Measurements from ENCODE around the gene FOXRED2. TPM values are rescaled to one million over a fixed set of nuclear protein-coding genes. Genes with fewer than 3 reads are reported as not detected.

Gene FOXRED2
- total RNA-seq, 3 donors from 2014 or later (not counting 1 experiment from before 2014, with no cell fraction given) = 1.7 to 2.0 (median 1.9) TPM

DNA sequence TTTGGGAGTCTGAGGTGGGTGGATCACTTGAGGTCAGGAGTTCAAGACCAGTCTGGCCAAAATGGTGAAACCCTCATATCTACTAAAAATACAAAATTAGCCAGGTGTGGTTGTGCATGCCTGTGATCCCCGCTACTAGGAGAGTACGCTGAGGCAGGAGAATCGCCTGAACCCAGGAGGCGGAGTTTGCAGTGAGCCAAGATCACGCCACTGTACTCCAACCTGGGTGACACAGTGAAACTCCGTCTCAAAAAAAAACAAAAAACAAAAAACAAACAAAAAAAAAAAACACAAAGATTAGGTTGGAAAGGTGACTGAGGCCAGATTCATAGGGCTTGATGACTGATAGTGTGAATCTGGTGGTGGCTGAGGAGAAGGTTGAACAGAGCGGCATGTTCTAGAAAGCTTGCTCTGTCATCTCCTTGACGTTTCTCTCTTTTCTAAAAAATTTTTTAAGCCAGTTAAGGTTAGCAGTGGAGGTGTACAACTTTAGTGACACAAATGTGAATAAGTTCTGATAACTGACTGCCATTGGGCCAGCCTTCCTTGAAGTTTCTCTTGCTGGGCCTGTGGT lies 66.3 kb downstream of the FOXRED2 start:
- Histone ChIP-seq H3K27me3 (ENCODE audit: control insufficient read depth, insufficient read depth, low read length) (no peaks in the 10 kb centered on the region), H3K36me3 (ENCODE audit: control insufficient read depth, insufficient read depth, low read length) (no peaks in the 10 kb centered on the region), H3K27ac (ENCODE audit: low read length) (no peak overlapping the region), H3K9me3 (ENCODE audit: control insufficient read depth, insufficient read depth, low read length) (no peaks in the 10 kb centered on the region), H3K4me1 (ENCODE audit: control insufficient read depth, insufficient read depth, low read length) (peaks cover 23% of the 10 kb centered on the region), H3K4me3 (ENCODE audit: low read length) (no peak overlapping the region)
- Mint-ChIP-seq H3K4me1 (peaks cover 8 to 15% of the 10 kb centered on the region in 2 donors), H3K27me3 (ENCODE audit: low read depth in 2 of 2) (peaks cover 0 to 4% of the 10 kb centered on the region in 2 donors), H3K27ac (no peak overlapping the region), H3K9me3 (no peaks in the 10 kb centered on the region), H3K36me3 (no peaks in the 10 kb centered on the region), H3K4me3 (no peak overlapping the region)
- intact Hi-C loops (cut with micrococcal nuclease) = no loop called here
- ATAC-seq (no peak), DNase-seq (no peak)
- WGBS (ENCODE audit: insufficient coverage) = 93% methylated on average over 7 of the region's 8 CpGs
- TF ChIP-seq CTCF (IDR thresholded peaks at IDR 0.05) = no peak

DNA sequence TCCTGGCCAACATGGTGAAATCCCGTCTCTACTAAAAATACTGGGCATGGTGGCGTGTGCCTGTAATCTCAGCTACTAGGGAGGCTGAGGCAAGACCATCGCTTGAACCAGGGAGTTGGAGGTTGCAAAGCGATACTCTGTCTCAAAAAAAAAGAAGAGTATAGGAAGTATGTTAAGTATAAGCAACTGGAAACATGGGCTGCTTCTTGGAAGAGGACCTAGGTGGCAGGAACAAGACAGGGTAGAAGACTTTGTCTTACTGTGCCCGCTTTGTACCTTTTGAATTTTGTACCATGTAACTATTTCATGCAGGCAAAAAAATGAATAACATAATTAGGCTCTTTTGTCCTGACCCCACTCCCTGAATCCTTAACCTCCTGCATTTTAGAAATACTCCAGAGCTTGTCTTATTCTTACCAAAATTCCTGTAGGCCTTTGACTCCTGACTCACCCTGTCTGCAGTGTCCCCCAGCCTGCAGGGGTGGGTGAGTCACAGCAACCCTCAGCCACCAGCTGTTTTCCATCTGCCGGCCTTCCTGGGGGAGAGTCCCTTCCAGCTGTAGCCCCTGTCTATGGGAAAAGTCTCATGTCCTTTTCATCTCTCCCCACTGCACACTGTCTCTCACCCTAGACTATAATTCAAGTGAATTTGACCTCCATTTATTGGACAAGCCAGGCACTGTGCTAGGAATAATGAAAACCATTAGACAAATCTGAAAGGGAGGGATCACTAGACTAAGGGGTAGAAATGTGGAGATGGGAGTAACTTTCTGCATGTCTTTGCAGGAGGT lies 67.2 kb downstream of the FOXRED2 start:
- ATAC-seq (no peak), DNase-seq (no peak)
- Mint-ChIP-seq H3K9me3 (no peaks in the 10 kb centered on the region), H3K27me3 (ENCODE audit: low read depth in 2 of 2) (peaks cover 0 to 4% of the 10 kb centered on the region in 2 donors), H3K4me3 (no peak overlapping the region), H3K4me1 (peaks cover 10 to 14% of the 10 kb centered on the region in 2 donors), H3K36me3 (no peaks in the 10 kb centered on the region), H3K27ac (no peak overlapping the region)
- H3K4me3 ChIP-seq (ENCODE audit: low read length) = no peak overlapping the region
- no peaks in the 10 kb centered on the region for H3K9me3 ChIP-seq (ENCODE audit: control insufficient read depth, insufficient read depth, low read length)
- H3K27me3 ChIP-seq (ENCODE audit: control insufficient read depth, insufficient read depth, low read length) = no peaks in the 10 kb centered on the region
- intact Hi-C loops (cut with micrococcal nuclease) = loop anchor here (5.0 kb wide), 1 partner anchor 43 kb away; the partner anchor contains the start of gene TXN2
- H3K36me3 ChIP-seq (ENCODE audit: control insufficient read depth, insufficient read depth, low read length) = no peaks in the 10 kb centered on the region
- no peak for TF ChIP-seq CTCF (IDR thresholded peaks at IDR 0.05)
- peaks cover 27% of the 10 kb centered on the region for H3K4me1 ChIP-seq (ENCODE audit: control insufficient read depth, insufficient read depth, low read length)
- WGBS (ENCODE audit: insufficient coverage) = 92% methylated on average over 6 of the region's 6 CpGs
- H3K27ac ChIP-seq (ENCODE audit: low read length) = no peak overlapping the region

Other genes starting within 250 kb of the FOXRED2 start
- 1,000 to 10,000 TPM in 1 of 3 donors, 100 to 1,000 TPM in 2; 803 to 1,038 (median 808) TPM for gene MYH9, start 119.1 kb downstream of the FOXRED2 start, total RNA-seq
- gene TXN2, start 25.4 kb downstream of the FOXRED2 start, total RNA-seq = 10 to 100 TPM; 35.5 to 45.4 (median 41.5) TPM
- gene EIF3D, start 22.1 kb upstream of the FOXRED2 start, total RNA-seq = 100 to 1,000 TPM; 205 to 251 (median 215) TPM
- gene CACNG2, start 196.7 kb upstream of the FOXRED2 start, total RNA-seq = not detected